Activated CD4-positive, alpha-beta T cell treated with anti-CD3 and anti-CD28 coated beads for 36 hours (primary cell): ENCODE data around the gene DNAJB1. TPM values are rescaled to one million over a fixed set of nuclear protein-coding genes. Genes with fewer than 3 reads are reported as not detected.

Experiments
- ATAC-seq: fragments of 200-7000 bp; cut with Tn5 transposase; one replicate; pipeline ENCODE4 v1.10.0; 2021; ENCODE audit warnings: mild to moderate bottlenecking, moderate library complexity
- CTCF ChIA-PET: fragments of 350-600 bp; sonication (Branson Sonifier 250); formaldehyde crosslinking; loops from one replicate; lab custom pipeline; 2021; ENCODE audit warnings: antibody characterized with exemption; lab: Charles Lee
- POLR2A ChIA-PET: fragments of 350-600 bp; sonication (Branson Sonifier 250); formaldehyde crosslinking; loops from one replicate; lab custom pipeline; 2021; ENCODE audit warnings: antibody characterized with exemption, inconsistent platforms; lab: Charles Lee
- DNase-seq: peaks from one replicate; pipeline ENCODE4 v3.0.0-alpha.2; 2020
- H3K27ac Mint-ChIP-seq: one replicate; pipeline ENCODE4 v1.8.0; 2021; ENCODE audit warnings: mixed read lengths
- H3K27me3 Mint-ChIP-seq: one replicate; pipeline ENCODE4 v1.8.0; 2021; ENCODE audit warnings: mixed read lengths
- H3K36me3 Mint-ChIP-seq: one replicate; pipeline ENCODE4 v1.8.0; 2021; ENCODE audit warnings: low read depth, mixed read lengths
- H3K4me1 Mint-ChIP-seq: one replicate; pipeline ENCODE4 v1.8.0; 2021; ENCODE audit warnings: mixed read lengths
- H3K4me3 Mint-ChIP-seq: one replicate; pipeline ENCODE4 v1.8.0; 2021; ENCODE audit warnings: mild to moderate bottlenecking, moderate library complexity, mixed read lengths
- H3K9me3 Mint-ChIP-seq: one replicate; pipeline ENCODE4 v1.8.0; 2021; ENCODE audit warnings: low read depth, mixed read lengths
- intact Hi-C, 2 experiments: fragments of 100-400 bp; cut with DNase I in 1 of 2; cut with micrococcal nuclease in 1 of 2; formaldehyde crosslinking; loops; one replicate each; pipeline versions ENCODE4 v1.14.2 to v1.15.1; 2022 to 2024; cut with DNase I, micrococcal nuclease
- total RNA-seq, 2 experiments: library from RNA; stranded (reverse); gene quantifications; one replicate each; pipeline ENCODE4 v1.2.3, GENCODE V29; 2021

The DNAJB1 gene
- total RNA-seq, 2 experiments from 2014 or later: 69.3 to 72.6 TPM

- ChIA-PET CTCF (interaction anchor here (0.7 to 1.6 kb wide), 4 partner anchors 14 to 146 kb away, joined by 3 to 6 read pairs (median 3); no protein-coding TSS in a partner anchor), POLR2A (no interaction called here)
- intact Hi-C loops: loop anchor here (10.0 kb wide), 4 partner anchors 784 to 1736 kb away; partner anchors contain the start of genes IER2 (in 1 of the 2), JUNB (in 1 of the 2) and STX10 (in 1 of the 2)
- H3K4me3 Mint-ChIP-seq: no peak overlapping the region
- peak overlapping the region; percentile 90 for H3K27ac Mint-ChIP-seq
- H3K36me3 Mint-ChIP-seq: peaks cover 22% of the 10 kb centered on the region
- ATAC-seq (no peak), DNase-seq (no peak)
- H3K27me3 Mint-ChIP-seq: no peaks in the 10 kb centered on the region
- H3K9me3 Mint-ChIP-seq: no peaks in the 10 kb centered on the region
- H3K4me1 Mint-ChIP-seq: peaks cover 56% of the 10 kb centered on the region
Measured at GRCh38 chr19:14520543-14520942, 2.3 kb upstream of the DNAJB1 start.

- H3K36me3 Mint-ChIP-seq: peaks cover 28% of the 10 kb centered on the region
- no peaks in the 10 kb centered on the region for H3K27me3 Mint-ChIP-seq
- peak overlapping the region; percentile 90 for H3K27ac Mint-ChIP-seq
- DNase-seq: peak; percentile 44
- peak; percentile 10 for ATAC-seq
- H3K9me3 Mint-ChIP-seq: no peaks in the 10 kb centered on the region
- ChIA-PET POLR2A (interaction anchor here (0.6 to 2.8 kb wide), 4 partner anchors 10 to 705 kb away, joined by 3 to 12 read pairs (median 6); no protein-coding TSS in a partner anchor), CTCF (interaction anchor here (0.7 to 1.6 kb wide), 3 partner anchors 13 to 18 kb away, joined by 3 to 6 read pairs (median 3); no protein-coding TSS in a partner anchor)
- intact Hi-C loops: loop anchor here (2.0 to 10.0 kb wide), 8 partner anchors 153 to 1735 kb away; partner anchors contain the start of genes IER2 (in 1 of the 2), JUNB (in 1 of the 2), RAD23A (in 1 of the 2) and STX10 (in 1 of the 2)
- H3K4me1 Mint-ChIP-seq: peaks cover 63% of the 10 kb centered on the region
- H3K4me3 Mint-ChIP-seq: peak overlapping the region; percentile 94
Measured at GRCh38 chr19:14519860-14520407, 1.7 kb upstream of the DNAJB1 start.

- H3K27me3 Mint-ChIP-seq: no peaks in the 10 kb centered on the region
- POLR2A ChIA-PET: interaction anchor here (0.6 to 2.8 kb wide), 4 partner anchors 10 to 705 kb away, joined by 3 to 12 read pairs (median 6); no protein-coding TSS in a partner anchor
- ATAC-seq: no peak
Measured at GRCh38 chr19:14519245-14519859, 1.2 kb upstream of the DNAJB1 start.

GRCh38 chr19:14517446-14517839 is 754 bp downstream of the DNAJB1 start:
- no peak for DNase-seq
- intact Hi-C loops: loop anchor here in 1 of 2 experiments (5.0 to 10.0 kb wide), 3 partner anchors 150 to 1573 kb away; partner anchors contain the start of genes RAD23A and TPM4
- ChIA-PET POLR2A (interaction anchor here (0.6 to 2.8 kb wide), 5 partner anchors 11 to 30 kb away, joined by 3 to 12 read pairs (median 3); partner anchors contain the start of gene GIPC1), CTCF (interaction anchor here (0.6 to 2.5 kb wide), 6 partner anchors 10 to 615 kb away, joined by 3 to 11 read pairs (median 4); no protein-coding TSS in a partner anchor)
- peaks cover 54% of the 10 kb centered on the region for H3K4me1 Mint-ChIP-seq
- no peaks in the 10 kb centered on the region for H3K9me3 Mint-ChIP-seq
- ATAC-seq: no peak
- peaks cover 42% of the 10 kb centered on the region for H3K36me3 Mint-ChIP-seq
- no peaks in the 10 kb centered on the region for H3K27me3 Mint-ChIP-seq
- H3K4me3 Mint-ChIP-seq: peak overlapping the region; percentile 94
- H3K27ac Mint-ChIP-seq: peak overlapping the region; percentile 81

More at GRCh38 chr19:14519245-14519859, 1.2 kb upstream of the DNAJB1 start:
- H3K4me3 Mint-ChIP-seq: peak overlapping the region; percentile 94
- CTCF ChIA-PET: interaction anchor here (0.7 to 1.1 kb wide), 2 partner anchors 15 to 153 kb away, joined by 3 read pairs; no protein-coding TSS in a partner anchor
- peak overlapping the region; percentile 90 for H3K27ac Mint-ChIP-seq
- no peaks in the 10 kb centered on the region for H3K9me3 Mint-ChIP-seq
- peaks cover 34% of the 10 kb centered on the region for H3K36me3 Mint-ChIP-seq
- intact Hi-C loops: loop anchor here in 1 of 2 experiments (2.0 to 10.0 kb wide), 4 partner anchors 152 to 1575 kb away; partner anchors contain the start of genes RAD23A and TPM4
- no peak for DNase-seq
- H3K4me1 Mint-ChIP-seq: peaks cover 68% of the 10 kb centered on the region

- Mint-ChIP-seq H3K9me3 (no peaks in the 10 kb centered on the region), H3K27ac (peak overlapping the region; percentile 81), H3K27me3 (no peaks in the 10 kb centered on the region), H3K4me3 (peak overlapping the region; percentile 94), H3K4me1 (peaks cover 49% of the 10 kb centered on the region), H3K36me3 (peaks cover 44% of the 10 kb centered on the region)
- ChIA-PET CTCF (interaction anchor here (0.7 to 2.5 kb wide), 5 partner anchors 10 to 614 kb away, joined by 3 to 11 read pairs (median 3); partner anchors contain the start of gene PTGER1), POLR2A (interaction anchor here (0.6 to 2.6 kb wide), 4 partner anchors 10 to 30 kb away, joined by 3 to 12 read pairs (median 3); partner anchors contain the start of gene GIPC1)
- no peak for ATAC-seq
- no peak for DNase-seq
- intact Hi-C loops: loop anchor here in 1 of 2 experiments (5.0 to 10.0 kb wide), 3 partner anchors 150 to 1572 kb away; partner anchors contain the start of genes RAD23A and TPM4
Measured at GRCh38 chr19:14516746-14517438, 1.3 kb downstream of the DNAJB1 start.

- no peak for DNase-seq
- intact Hi-C loops: loop anchor here in 1 of 2 experiments (5.0 to 10.0 kb wide), 3 partner anchors 149 to 1571 kb away; partner anchors contain the start of genes RAD23A and TPM4
- Mint-ChIP-seq H3K36me3 (peaks cover 44% of the 10 kb centered on the region), H3K27me3 (no peaks in the 10 kb centered on the region), H3K9me3 (no peaks in the 10 kb centered on the region), H3K4me1 (peaks cover 47% of the 10 kb centered on the region), H3K27ac (peak overlapping the region; percentile 81), H3K4me3 (peak overlapping the region; percentile 94)
- ChIA-PET POLR2A (interaction anchor here (0.6 kb wide), 1 partner anchor 928 kb away, joined by 5 read pairs; no protein-coding TSS in a partner anchor), CTCF (interaction anchor here (0.7 to 2.5 kb wide), 3 partner anchors 11 to 614 kb away, joined by 3 to 11 read pairs (median 3); no protein-coding TSS in a partner anchor)
- no peak for ATAC-seq
Measured at GRCh38 chr19:14516048-14516534, 2.1 kb downstream of the DNAJB1 start.

GRCh38 chr19:14515501-14516047 is 2.6 kb downstream of the DNAJB1 start:
- Mint-ChIP-seq H3K4me3 (peak overlapping the region; percentile 94), H3K27ac (peak overlapping the region; percentile 81), H3K4me1 (peaks cover 52% of the 10 kb centered on the region), H3K9me3 (no peaks in the 10 kb centered on the region), H3K27me3 (no peaks in the 10 kb centered on the region), H3K36me3 (peaks cover 44% of the 10 kb centered on the region)
- DNase-seq (no peak), ATAC-seq (no peak)
- ChIA-PET POLR2A (interaction anchor here (0.6 kb wide), 1 partner anchor 928 kb away, joined by 5 read pairs; no protein-coding TSS in a partner anchor), CTCF (interaction anchor here (0.7 to 2.5 kb wide), 2 partner anchors 11 to 35 kb away, joined by 3 to 11 read pairs; no protein-coding TSS in a partner anchor)
- intact Hi-C loops: loop anchor here in 1 of 2 experiments (5.0 to 10.0 kb wide), 3 partner anchors 148 to 1571 kb away; partner anchors contain the start of genes RAD23A and TPM4

- H3K4me1 Mint-ChIP-seq: peaks cover 49% of the 10 kb centered on the region
- no peaks in the 10 kb centered on the region for H3K9me3 Mint-ChIP-seq
- intact Hi-C loops: loop anchor here in 1 of 2 experiments (10.0 kb wide), 1 partner anchor 1570 kb away; the partner anchor contains the start of gene RAD23A
- ATAC-seq (no peak), DNase-seq (no peak)
- CTCF ChIA-PET: interaction anchor here (0.9 kb wide), 1 partner anchor 10 kb away, joined by 3 read pairs; no protein-coding TSS in a partner anchor
- H3K27ac Mint-ChIP-seq: peak overlapping the region; percentile 37
- no peaks in the 10 kb centered on the region for H3K27me3 Mint-ChIP-seq
- peaks cover 44% of the 10 kb centered on the region for H3K36me3 Mint-ChIP-seq
- POLR2A ChIA-PET: interaction anchor here (0.6 kb wide), 1 partner anchor 40 kb away, joined by 3 read pairs; no protein-coding TSS in a partner anchor
- H3K4me3 Mint-ChIP-seq: peak overlapping the region; percentile 94
Measured at GRCh38 chr19:14514215-14514863, 3.9 kb downstream of the DNAJB1 start.

DNA sequence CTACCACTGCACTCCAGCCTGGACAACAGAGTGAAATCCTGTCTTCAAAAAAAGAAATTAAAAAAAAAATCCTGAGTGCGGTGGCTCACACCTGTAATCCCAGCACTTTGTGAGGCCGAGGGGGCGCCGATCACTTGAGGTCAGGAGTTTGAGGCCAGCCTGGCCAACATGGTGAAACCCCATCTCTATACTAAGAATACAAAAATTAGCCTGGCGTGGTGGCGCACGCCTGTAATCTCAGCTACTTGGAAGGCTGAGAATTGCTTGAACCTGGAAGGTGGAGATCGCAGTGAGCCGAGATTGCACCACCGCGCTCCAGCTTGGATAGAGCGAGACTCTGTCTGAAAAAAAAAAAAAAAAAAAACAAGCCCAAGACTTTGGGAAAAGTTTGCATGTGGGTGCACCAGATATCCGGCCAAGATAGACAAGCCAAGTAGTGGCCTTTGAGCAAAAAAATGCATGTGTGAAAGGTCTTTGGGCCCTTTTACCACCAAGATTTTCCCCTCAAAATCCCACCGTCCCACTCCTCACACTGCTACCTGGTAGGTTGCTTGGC is 5.7 kb downstream of the DNAJB1 start:
- H3K27ac Mint-ChIP-seq: no peak overlapping the region
- CTCF ChIA-PET: interaction anchor here (0.6 to 0.9 kb wide), 4 partner anchors 9 to 856 kb away, joined by 3 to 4 read pairs (median 3); no protein-coding TSS in a partner anchor
- H3K4me1 Mint-ChIP-seq: peaks cover 55% of the 10 kb centered on the region

More for the DNA sequence above, 5.7 kb downstream of the DNAJB1 start:
- no peak overlapping the region for H3K4me3 Mint-ChIP-seq
- intact Hi-C loops: loop anchor here in 1 of 2 experiments (10.0 kb wide), 1 partner anchor 1568 kb away; the partner anchor contains the start of gene RAD23A
- H3K27me3 Mint-ChIP-seq: no peaks in the 10 kb centered on the region
- no peaks in the 10 kb centered on the region for H3K9me3 Mint-ChIP-seq
- POLR2A ChIA-PET: no interaction called here
- H3K36me3 Mint-ChIP-seq: peaks cover 41% of the 10 kb centered on the region
- no peak for ATAC-seq
- DNase-seq: no peak
